Body of pancreas (tissue), 4 donors: ENCODE measurements around the gene PLEKHB1.

Source experiments
- POLR2A ChIP-seq, 3 donors: fragments of 450-650 bp; IDR thresholded peaks; one replicate each; pipeline ENCODE4 v1.6.1; 2016; ENCODE audit warnings: antibody characterized with exemption in 3 of 3, mild to moderate bottlenecking in 2 of 3
- TF ChIP-seq, protein P1 (sequence below), 7 experiments: fragments of 450-650 bp in 4 of 7; fragments of 200-600 bp in 3 of 7; sonication (generic) in 3 of 7; IDR thresholded peaks; one replicate each; pipeline ENCODE4 v1.5.1; 2016 to 2019; ENCODE audit warnings: antibody characterized with exemption in 7 of 7

GRCh38 chr11:73654482-73655021 is 8.2 kb downstream of the PLEKHB1 start:
- no peak for TF ChIP-seq POLR2A (IDR thresholded peaks at IDR 0.05)
- TF ChIP-seq, protein P1, sequence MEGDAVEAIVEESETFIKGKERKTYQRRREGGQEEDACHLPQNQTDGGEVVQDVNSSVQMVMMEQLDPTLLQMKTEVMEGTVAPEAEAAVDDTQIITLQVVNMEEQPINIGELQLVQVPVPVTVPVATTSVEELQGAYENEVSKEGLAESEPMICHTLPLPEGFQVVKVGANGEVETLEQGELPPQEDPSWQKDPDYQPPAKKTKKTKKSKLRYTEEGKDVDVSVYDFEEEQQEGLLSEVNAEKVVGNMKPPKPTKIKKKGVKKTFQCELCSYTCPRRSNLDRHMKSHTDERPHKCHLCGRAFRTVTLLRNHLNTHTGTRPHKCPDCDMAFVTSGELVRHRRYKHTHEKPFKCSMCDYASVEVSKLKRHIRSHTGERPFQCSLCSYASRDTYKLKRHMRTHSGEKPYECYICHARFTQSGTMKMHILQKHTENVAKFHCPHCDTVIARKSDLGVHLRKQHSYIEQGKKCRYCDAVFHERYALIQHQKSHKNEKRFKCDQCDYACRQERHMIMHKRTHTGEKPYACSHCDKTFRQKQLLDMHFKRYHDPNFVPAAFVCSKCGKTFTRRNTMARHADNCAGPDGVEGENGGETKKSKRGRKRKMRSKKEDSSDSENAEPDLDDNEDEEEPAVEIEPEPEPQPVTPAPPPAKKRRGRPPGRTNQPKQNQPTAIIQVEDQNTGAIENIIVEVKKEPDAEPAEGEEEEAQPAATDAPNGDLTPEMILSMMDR (IDR thresholded peaks at IDR 0.05) = no peak
